SIG-M5 treated with dmso at 0.1 percent for 504 hours (cell line): Measurements from ENCODE around the gene PRKG1.
"Not testable (repeated sequence)": the region's sequence is repeated elsewhere in the genome, so short reads cannot be mapped to it uniquely, and the experiment has no call there.

Source experiments
- DNase-seq: peaks from one replicate; lab custom pipeline; 2025; ENCODE audit not compliant: unreplicated experiment; lab: John Stamatoyannopoulos, UW

The PRKG1 gene

DNA sequence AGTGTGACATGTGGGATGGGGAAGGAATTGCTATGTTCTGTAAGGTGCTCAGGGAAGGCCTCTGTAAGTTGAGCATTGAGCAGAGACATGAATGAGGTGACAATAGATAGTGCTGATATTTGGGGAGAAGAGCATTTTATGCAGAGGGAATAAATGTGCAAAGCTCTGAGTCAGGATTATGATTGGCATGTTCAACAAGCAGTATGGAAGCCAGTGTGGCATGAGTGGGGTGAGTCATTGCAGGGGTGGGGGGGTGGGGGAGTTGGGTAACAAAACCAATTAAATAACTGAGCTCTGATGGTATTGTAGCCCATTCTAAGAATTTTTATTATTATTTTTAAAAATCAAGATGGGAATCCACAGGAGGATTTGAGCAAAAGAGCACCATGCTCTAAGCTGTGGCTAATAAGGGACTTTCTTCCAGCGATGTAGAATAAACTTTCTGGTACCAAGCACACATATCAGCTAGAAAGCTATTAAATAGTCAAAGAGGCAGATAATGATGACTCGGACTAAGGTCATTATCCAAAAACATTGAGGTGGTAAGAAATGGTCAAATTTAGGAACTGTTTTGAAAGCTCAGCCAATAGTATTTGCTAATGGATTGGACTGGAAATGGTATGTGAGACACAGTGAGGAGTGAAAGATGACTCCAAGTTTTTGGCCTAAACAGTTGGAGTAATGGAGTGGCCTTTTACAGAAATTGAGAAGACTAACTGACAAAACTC is 96.4 kb downstream of the PRKG1 start:
- no peak for DNase-seq

DNA sequence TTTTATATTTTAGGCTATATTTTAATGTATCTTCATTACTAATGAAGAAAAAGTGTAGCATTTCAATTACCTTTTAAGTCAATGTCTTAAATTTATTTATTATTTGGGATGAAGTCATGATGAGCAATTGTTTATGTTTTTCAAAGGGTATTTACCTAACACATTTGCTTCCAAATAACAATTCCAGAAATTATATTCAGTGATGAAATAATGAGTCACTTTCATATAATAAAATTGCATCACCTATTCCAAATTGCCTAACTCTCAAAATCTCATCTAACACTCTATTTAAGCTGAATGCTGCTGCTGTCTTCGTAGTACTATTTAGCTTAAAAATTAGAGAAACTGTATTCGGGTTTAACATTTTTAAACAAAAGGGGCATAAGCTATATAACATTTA is 97.7 kb downstream of the PRKG1 start:
- DNase-seq = no peak

DNA sequence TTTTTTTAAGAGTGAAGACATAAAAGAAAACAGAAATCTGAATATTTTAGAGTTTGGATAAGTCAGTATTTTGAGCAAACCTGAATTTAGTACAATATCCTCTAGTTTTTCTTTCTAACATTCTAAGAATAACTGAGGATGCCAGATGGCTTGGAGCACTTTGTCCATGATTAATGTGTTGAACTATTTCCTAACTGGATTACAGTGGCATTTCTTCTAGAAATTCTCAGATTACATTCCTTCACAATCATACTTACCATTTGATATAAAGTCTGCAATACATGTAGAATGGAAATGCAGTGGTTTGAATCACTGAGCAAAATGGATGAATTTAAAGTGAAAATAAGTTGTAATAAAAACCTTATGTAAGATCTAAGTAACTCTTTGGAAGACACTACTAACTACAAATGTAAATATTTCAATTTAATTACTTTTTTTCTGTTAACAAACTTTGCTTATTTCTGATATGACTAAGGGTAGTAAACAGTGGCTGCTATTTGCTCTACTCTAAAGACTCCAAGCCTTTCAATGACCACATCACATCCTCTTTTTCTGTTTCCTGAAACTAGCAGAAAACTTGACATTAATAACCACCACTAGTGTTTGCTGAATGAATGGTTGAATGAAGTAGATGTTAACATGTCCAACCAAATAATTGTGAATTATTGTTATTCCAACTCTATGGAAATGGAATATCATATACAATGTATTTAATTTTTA is 102.8 kb downstream of the PRKG1 start:
- no peak for DNase-seq

DNA sequence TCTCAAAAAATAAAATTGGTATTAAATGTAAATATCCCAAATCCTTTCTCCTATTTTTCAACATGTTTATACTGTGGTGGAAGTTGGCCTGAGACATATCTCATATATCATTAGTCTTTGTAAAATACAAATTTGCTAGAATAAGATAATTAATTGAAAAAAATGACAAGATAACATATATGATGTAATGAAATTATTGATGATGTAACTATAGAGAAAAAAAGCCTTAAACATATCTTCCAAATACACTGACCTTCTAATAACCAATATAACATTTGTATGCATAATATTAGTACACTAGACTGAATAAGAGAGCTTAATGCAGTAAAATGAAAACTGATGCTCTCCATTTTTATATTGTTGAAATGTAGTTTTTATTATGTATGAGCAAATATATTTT is 104.3 kb downstream of the PRKG1 start:
- no peak for DNase-seq

DNA sequence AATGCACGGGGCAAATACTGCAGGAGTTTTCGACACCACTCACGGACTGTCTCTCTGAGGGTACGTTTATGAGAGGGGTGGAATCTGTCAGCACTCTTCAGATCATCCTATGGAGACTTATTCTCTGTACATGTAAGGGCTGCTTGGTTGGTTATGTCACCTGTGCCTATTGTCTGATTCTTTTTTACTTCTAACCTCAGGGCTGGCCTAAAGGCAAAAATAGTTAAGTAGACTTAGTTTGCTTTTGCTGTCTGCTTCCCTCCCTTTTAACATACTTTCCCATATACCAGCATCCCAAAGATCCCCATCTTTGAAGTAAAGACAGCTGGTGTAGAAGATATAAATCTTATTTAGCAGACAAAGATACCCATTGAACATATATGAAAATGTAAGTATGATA is 105.9 kb downstream of the PRKG1 start:
- DNase-seq = no peak

DNA sequence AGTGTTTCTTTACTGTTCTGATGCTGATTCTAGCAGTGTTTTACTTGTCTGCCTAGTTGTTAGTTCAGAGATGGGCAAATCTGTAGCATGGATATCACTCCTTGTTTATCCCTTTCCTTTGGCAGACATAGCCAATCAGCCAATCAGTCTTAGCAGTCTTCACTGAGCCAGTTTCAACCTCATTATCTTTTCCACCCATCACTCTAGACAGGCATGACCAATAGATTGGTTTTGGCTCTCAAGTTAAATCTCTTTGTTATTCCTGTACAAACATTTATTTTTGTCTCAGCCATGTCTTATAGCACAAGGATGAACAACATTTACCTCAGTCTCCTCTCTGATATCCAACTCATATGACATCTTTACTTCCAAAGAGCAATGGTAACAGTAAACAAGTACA is 109.5 kb downstream of the PRKG1 start:
- DNase-seq = no peak

DNA sequence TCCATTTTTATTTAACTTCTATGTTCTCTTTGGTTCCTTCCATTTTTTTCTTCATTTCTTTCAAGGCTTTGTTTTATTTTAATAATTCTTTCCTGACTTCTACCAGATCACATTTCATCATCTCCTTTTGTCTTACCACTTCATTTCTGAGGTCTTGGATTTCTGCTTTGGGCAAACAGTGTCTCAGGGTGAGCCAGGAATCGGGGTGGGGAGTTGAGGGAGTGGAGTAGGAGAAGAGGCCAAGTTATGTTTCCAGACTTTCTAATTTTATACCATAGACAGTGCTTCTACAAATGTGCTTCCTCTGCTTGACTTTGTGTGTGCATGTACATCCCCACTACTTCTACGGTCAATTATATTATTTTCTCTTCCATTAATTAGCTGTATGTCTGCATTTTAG is 112.1 kb downstream of the PRKG1 start:
- DNase-seq = no peak

DNA sequence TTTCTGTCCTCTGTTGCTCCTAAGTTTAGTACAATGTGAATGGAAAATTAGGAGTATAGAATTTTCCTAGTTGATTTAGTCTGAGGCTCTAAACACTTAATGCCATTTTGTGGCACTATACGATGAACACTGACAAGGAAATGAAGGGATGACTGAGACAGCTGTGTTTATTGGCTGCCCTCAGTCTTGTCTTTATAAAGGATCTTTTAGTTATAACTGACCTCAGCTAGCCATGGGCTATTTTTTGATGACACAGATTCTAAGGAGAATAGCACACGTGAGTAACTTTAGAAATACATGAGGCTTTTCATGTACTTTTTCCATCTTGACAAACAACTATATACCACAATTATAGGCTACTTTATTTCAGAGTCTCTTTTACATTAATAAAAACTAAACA is 113.7 kb downstream of the PRKG1 start:
- no peak for DNase-seq

DNA sequence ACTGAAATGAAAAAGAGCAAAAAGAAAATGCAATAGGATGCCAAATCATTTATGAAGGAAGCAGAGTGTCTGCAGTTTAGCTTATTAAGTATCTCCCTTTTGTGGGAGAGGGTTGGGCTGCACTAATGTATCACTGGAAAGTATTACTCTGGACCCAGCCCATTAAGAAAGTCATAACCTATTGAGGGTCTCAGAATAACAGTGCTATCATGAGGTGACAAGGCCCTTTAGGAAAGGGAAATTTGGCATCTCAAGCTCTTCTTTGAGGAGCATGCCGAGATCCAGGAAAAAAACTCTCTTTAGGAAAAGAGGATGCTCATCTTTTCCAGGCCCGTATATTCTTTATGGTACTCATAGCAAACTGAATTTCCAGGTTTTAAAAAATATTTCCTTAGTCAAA is 114.6 kb downstream of the PRKG1 start:
- DNase-seq = no peak

DNA sequence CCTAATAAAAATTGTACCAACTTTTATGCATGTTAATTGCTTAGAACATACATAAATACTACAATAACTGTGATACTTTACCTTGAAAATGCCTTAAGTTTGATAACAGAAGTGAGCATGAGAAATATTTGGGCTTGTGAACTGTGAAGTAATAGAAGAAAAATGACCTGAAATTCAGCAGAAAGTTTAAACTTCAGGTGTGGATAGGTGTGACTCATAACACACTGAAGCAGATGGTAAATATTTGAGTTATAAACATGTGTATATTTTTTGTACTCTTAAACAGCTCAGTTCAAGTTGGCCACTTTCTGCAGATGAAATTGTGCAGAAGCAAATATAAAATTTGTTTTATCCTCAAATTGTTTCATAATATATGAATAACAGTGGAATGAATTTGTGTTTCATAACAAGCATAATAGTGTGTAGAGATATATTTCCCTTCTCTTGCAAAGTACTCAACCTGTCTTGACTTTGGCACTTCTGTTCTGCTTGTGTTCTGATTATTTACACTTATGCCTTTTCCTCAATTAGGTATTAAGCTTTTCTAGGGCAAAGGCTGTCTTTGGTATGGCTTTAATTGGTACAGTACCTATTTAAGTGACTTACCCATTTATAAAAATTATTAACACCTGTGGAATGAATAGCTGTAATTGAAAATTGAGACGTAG is 122.4 kb downstream of the PRKG1 start:
- no peak for DNase-seq

DNA sequence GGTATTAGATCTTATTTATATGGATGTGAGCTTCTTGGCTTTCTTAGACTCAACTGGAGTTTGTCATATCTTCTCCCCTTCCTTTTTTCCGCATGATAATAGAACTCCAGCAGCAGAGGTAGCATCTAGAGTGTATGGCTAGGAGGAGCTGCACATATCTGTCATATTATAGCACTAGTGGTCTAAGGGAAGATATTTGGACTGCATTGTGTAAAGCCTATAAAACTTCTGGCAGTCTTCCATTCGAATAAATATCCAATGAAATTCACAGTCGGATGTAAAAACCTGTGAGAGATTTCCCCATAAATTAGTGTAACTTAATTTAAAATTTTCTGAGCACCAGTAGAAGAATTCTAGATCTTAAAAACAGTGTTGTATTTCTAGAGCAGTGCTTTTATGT is 123.9 kb downstream of the PRKG1 start:
- DNase-seq = no peak

DNA sequence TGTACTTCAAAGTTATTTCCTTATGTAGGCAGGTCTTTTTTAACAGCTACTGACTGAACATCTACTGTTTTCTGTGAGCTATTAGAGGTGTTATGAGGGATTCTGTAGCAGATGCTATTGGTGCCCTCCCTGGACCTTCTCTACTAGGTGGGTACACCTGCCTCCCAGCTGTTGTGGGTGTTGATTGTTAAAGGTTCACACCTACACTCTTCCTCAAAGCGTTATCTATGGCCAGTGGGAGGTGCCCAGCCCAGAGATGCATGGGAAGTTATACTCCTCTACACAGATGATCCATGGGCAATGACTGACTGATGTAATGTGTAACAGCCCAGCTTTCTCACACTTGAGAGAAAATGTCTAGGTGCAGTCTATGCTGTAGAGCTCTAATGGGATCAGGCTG is 127.7 kb downstream of the PRKG1 start:
- no peak for DNase-seq

DNA sequence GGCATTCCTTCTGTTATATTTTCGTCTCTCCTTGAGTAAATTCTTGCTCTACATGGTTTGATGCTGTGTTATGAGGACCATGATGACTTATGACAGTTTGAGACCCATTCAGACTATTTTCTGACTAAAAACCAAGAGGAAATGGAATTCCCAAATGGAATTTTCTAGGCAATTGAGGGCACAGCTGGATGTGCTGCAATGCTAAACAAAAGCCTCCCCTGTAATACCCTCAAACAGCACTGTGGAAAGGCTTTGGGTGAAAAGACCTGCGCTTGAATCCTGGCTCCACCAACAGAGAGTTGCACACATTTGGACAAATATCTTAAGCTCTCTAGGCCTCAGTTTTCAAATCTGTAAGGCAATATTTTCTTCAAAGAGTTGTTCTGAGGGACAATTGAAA is 129.1 kb downstream of the PRKG1 start:
- DNase-seq = no peak

DNA sequence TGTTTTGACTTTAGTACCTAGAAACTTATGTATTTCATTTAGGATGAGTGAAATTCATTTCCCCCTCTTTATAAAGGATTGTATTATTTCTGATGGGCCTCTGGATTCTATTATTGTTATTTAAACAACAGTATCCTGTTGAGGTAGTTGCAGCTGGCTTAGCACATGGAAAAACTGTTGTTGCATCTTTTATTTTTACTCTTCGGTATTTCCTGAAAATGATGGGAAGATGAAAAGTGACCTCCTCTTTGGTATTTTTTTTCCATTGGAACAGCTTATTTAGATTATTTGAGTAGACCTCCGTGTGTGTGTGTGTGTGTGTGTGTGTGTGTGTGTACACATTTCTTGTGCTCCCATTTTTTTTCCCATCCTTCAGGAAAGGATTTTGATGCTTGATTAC is 129.8 kb downstream of the PRKG1 start:
- DNase-seq = no peak

DNA sequence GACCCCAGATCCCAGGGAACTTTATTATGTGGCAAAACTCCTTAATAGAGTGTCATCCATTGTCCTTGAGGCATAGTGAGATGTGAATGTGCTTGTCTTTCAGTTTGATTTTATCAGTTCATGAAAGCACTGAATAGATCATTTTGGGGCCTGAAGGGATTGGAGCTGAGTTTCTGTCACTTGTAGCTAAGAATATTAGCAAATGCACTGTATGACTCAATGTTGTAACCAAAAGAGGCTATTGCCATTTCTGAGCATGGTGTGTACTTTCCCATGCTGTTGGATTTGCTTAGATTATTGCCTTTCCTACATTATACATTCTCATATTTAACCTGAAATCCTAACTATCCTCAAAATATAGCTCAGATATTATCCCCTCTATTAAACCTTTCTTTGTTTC is 130.4 kb downstream of the PRKG1 start:
- DNase-seq = no peak

DNA sequence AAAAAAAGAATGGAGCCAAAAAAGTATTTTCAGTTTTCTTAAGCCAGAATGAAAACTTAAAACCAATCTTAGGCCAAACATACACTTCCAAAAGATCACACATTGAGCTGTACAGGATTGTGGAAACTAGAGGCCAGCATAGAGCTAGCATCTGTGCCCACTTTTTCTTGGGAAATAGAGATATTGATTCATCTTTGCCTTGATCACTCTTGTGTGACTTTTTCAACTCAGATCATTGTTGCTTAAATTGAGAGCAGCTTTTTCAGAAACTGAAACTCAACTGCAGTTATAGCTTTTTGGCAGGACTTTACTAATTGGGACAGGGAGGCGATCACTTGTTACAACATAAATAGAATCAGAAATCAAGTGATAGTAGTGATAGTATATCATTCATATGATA is 132.2 kb downstream of the PRKG1 start:
- no peak for DNase-seq

DNA sequence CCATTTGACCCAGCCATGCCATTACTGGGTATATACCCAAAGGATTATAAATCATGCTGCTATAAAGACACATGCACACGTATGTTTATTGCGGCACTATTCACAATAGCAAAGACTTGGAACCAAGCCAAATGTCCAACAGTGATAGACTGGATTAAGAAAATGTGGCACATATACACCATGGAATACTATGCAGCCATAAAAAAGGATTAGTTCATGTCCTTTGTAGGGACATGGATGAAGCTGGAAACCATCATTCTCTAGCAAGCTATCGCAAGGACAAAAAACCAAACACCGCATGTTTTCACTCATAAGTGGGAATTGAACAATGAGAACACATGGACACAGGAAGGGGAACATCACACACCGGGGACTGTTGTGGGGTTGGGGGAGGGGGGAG is 138.7 kb downstream of the PRKG1 start:
- DNase-seq = not testable (repeated sequence)

DNA sequence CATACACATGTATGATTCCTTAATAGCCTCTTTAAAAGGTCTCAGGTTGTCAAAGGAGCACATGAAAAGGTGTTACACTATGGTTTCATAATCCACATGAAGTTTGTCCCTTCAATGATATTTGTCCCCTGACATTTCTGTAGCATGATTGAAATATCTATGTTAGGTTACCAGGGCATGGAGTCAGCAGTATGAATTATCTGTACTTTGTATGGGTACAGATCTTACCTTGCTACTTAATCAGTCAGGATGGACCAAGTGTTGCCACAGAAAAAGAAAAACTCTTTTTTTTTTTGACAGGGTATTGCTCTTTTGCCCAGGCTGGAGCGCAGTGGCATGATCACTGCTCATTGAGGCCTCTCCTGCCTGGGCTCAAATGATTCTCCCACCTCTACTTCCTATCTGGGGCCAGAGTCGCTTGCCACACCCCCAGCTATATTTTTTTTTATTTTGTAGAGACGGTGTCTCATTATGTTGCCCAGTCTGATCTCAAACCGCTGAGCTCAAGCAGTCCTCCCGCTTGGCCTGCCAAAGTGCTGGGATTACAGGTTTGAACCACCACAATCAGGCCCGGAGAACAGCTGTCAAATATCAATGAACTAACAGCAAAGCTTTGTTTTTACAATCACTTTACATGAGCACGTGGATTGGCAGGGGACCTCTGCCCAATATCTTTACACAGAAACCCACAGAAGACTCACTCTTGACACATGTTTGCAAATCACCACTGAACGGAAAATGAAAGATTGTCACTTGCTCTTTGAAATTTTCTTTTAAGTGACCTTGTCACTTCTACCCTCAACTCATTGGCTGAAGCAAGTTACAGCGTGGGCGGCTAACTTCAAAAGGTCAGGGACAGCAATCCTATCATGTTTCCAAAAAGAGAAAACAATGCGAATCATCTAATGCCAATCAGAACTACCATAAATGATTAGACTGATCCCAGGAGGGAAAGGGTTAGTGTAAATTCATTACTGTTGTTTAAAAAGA is 140.2 kb downstream of the PRKG1 start:
- no peak for DNase-seq

DNA sequence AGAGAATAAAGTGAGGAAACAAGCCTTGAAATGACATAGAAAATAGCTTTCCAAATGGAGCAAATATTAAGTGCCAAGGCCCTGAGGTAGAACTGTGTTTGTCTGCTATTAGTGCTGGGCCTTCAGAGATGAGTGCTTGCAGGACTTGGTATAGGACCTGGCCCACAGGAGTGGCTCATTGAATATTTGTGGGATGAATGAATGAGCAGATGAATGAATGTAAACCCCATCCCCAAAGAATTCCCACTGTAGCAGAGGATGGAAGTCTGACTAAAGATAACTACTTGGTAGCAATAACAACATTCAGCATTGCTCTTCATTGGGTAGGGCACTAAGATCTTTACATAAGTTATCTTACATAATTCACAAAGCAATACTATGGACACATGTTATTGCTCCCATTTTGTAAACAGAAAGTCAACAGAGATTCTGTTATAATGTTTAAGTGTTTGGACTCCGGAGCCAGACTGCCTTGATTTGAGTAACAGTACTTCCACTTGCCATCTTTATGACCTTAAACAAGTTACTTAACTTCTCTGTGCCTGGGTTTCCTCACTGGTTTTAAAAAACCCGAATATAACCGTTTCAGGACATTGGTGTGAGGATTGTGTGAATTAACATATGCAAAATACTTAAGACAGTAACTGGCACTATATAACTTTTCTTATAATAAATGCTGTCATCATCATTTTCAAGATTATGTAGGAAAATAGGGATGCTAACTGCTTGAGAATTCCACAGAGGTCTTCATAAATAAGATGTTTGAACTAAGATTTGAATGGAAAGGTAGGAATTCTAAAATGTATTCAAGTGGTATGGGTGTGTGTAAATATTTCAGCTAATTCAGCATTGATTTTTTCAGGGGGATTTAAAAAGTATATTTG is 141.9 kb downstream of the PRKG1 start:
- no peak for DNase-seq

DNA sequence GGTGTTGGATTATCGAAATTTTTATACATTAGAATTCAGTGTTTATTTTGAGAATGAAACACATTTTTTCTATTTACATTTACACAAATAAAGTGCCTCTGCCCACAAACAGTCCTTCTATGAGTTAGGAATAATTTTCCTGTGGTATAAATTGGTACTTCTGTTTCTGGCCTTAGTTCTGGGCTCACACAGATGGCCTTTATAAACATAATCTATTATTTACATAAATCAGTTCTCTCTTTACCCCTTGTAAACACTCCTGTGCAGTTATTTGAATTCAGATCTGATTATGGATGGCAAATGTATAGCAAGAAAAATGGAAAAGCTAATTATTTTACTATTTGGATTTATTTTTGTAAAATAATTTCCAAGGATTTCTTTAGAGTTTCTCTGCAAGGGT is 143.2 kb downstream of the PRKG1 start:
- no peak for DNase-seq
